Thoracic aorta (tissue), 2 donors: Measurements from ENCODE around the gene MAP7D1. TPM values are rescaled to one million over a fixed set of nuclear protein-coding genes. Genes with fewer than 3 reads are reported as not detected.
A peak's percentile ranks its signal among the peaks of the same experiment; 100 is the strongest.

ENCODE experiments used
- ATAC-seq: fragments of 150-250 bp; one replicate; pipeline ENCODE4 v1.8.0; 2017; ENCODE audit warnings: low read depth; ENCODE audit not compliant: insufficient number of reproducible peaks, low FRiP score
- DNase-seq: peaks from one replicate; pipeline ENCODE4 v3.0.0-alpha.2; 2020; ENCODE audit warnings: low spot score
- H3K27ac ChIP-seq, 2 donors: fragments of 200-600 bp; sonication (generic); 1 replicate in 1 of 2; 2 replicates in 1 of 2; pipeline ENCODE4 v1.5.1; 2016; ENCODE audit warnings: mild to moderate bottlenecking in 2 of 2, moderate library complexity in 2 of 2
- H3K27me3 ChIP-seq: fragments of 200-600 bp; sonication (generic); replicated peaks from 2 replicates; pipeline ENCODE4 v1.6.0; 2016; ENCODE audit warnings: mild to moderate bottlenecking; ENCODE audit not compliant: insufficient read depth
- H3K36me3 ChIP-seq: fragments of 200-600 bp; sonication (generic); one replicate; pipeline ENCODE4 v1.5.1; 2016
- H3K4me1 ChIP-seq, 2 donors: fragments of 200-600 bp; sonication (generic); 1 replicate in 1 of 2; 2 replicates in 1 of 2; pipeline versions ENCODE4 v1.5.1 to v1.6.0; 2016; ENCODE audit warnings: low read depth in 2 of 2, mild to moderate bottlenecking in 1 of 2; ENCODE audit not compliant: control insufficient read depth in 1 of 2
- H3K4me3 ChIP-seq: fragments of 200-600 bp; sonication (generic); 2 replicates; pipeline ENCODE4 v1.5.1; 2016; ENCODE audit warnings: mild to moderate bottlenecking
- H3K9me3 ChIP-seq: fragments of 200-600 bp; sonication (generic); 2 replicates; pipeline ENCODE4 v1.5.1; 2016
- CTCF ChIP-seq: fragments of 200-600 bp; sonication (generic); IDR thresholded peaks from one replicate; pipeline ENCODE4 v1.5.1; 2019; ENCODE audit warnings: antibody characterized with exemption
- total RNA-seq, 2 donors: library from RNA; depleted of rRNA; stranded (reverse); fragments of >200 nt; gene quantifications; one replicate each; pipeline versions ENCODE4 v1.1.0 to v1.2.3, GENCODE V29; 2016

MAP7D1 gene
- total RNA-seq, 2 donors from 2014 or later = 170 to 186 TPM

DNA sequence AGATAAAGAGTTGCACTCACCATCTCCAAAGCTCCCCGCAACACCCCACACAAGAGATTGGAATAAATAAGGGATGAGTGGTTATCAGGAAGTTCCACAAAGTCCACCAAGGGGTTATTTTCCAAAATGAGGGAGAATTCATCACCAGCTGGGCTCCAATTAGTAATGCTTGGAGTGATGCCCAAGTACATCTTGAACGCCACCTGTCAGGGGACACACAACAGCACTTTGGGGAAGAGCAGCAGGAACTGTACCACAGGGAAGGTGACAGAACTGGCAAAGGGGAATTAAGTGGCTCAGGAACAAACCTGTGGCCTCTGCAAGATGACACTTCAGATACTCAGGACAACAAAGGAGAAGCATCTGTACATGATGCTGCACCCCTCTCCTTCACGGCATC, 18.2 kb upstream of the MAP7D1 start:
- no peak for DNase-seq
- H3K36me3 ChIP-seq = peaks cover 24% of the 10 kb centered on the region
- no peak for ATAC-seq
- H3K9me3 ChIP-seq = no peaks in the 10 kb centered on the region
- H3K4me1 ChIP-seq = peaks cover 40 to 68% of the 10 kb centered on the region in 2 donors
- no peak for TF ChIP-seq CTCF
- H3K27ac ChIP-seq = peak overlapping the region; percentile 87 to 89
- H3K4me3 ChIP-seq = no peak overlapping the region
- H3K27me3 ChIP-seq = no peaks in the 10 kb centered on the region

- ATAC-seq = no peak
- H3K4me3 ChIP-seq = no peak overlapping the region
- H3K27me3 ChIP-seq = no peaks in the 10 kb centered on the region
- peak overlapping the region; percentile 1 to 76 for H3K27ac ChIP-seq
- peaks cover 24% of the 10 kb centered on the region for H3K36me3 ChIP-seq
- DNase-seq = no peak
- H3K9me3 ChIP-seq = no peaks in the 10 kb centered on the region
- no peak for TF ChIP-seq CTCF
- H3K4me1 ChIP-seq = peaks cover 40 to 51% of the 10 kb centered on the region in 2 donors
These were observed 16.4 kb upstream of the MAP7D1 start for GRCh38 chr1:36139521-36139920.

DNA sequence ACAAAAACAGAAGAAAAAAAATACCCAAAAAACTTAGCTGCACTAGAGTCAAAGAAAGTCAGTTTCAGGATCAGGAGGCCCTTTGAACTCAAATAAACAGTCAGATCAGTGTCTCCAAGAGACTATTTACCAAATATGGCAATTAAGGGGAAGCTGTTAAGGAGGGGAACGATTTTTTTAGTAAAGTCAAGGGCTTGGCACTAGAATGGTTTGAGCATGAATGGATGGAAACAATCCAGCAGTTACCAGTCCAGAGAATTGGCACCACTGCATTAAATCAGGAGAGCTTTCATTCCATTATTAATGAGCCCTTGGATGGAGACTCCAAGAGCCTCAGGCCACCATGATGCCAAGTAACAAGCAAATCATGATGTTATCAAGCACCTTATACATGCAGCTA, 13.8 kb upstream of the MAP7D1 start:
- H3K27ac ChIP-seq = peak overlapping the region; percentile 4 to 76
- H3K4me1 ChIP-seq = peaks cover 18 to 27% of the 10 kb centered on the region in 2 donors
- no peak for TF ChIP-seq CTCF
- H3K4me3 ChIP-seq = no peak overlapping the region
- H3K27me3 ChIP-seq = no peaks in the 10 kb centered on the region
- DNase-seq (no peak), ATAC-seq (no peak)
- H3K9me3 ChIP-seq = no peaks in the 10 kb centered on the region
- H3K36me3 ChIP-seq = peaks cover 24% of the 10 kb centered on the region

DNA sequence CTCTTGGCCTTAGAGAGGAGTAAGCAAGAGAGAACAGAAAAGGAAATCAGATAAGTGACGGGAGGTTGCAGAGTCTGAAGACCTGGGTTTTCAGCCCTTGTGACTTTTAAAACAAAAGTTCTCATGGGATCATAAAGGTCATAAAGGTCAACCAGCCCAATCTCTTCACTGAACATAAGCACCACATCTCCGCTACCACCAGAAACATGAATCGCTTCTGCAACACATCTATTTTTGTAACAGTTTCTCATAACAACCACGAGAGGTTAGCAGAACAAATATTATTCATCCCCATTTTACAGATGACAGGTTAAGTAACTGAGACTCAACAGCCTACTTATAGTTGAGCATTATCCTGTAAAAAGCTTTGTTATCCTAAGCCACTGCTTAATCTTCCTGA, 12.5 kb upstream of the MAP7D1 start:
- H3K27ac ChIP-seq = peak overlapping the region in 1 of 2 donors; percentile 3
- no peak overlapping the region for H3K4me3 ChIP-seq
- H3K27me3 ChIP-seq = no peaks in the 10 kb centered on the region
- peaks cover 20 to 33% of the 10 kb centered on the region in 2 donors for H3K4me1 ChIP-seq
- no peaks in the 10 kb centered on the region for H3K9me3 ChIP-seq
- H3K36me3 ChIP-seq = peaks cover 11% of the 10 kb centered on the region
- ATAC-seq (no peak), DNase-seq (no peak)
- TF ChIP-seq CTCF = no peak

GRCh38 chr1:36144413-36144812, 11.5 kb upstream of the MAP7D1 start:
- no peak overlapping the region for H3K27ac ChIP-seq
- DNase-seq = no peak
- no peaks in the 10 kb centered on the region for H3K27me3 ChIP-seq
- peaks cover 20 to 38% of the 10 kb centered on the region in 2 donors for H3K4me1 ChIP-seq
- no peak for ATAC-seq
- TF ChIP-seq CTCF = no peak
- no peaks in the 10 kb centered on the region for H3K9me3 ChIP-seq
- H3K36me3 ChIP-seq = peaks cover 4% of the 10 kb centered on the region
- H3K4me3 ChIP-seq = no peak overlapping the region
